Smooth muscle cell (in vitro differentiated cells): Measurements from ENCODE around the gene MAVS. TPM values are rescaled to one million over a fixed set of nuclear protein-coding genes. Genes with fewer than 3 reads are reported as not detected.
A peak's percentile ranks its signal among the peaks of the same experiment; 100 is the strongest.

Experiments used
- DNase-seq: peaks from one replicate; lab custom pipeline; 2025; ENCODE audit not compliant: unreplicated experiment; lab: John Stamatoyannopoulos, UW
- H2AFZ ChIP-seq: fragments of 200-600 bp; sonication (generic); 2 replicates; pipeline ENCODE4 v1.6.0; 2016; ENCODE audit warnings: antibody characterized with exemption, low read depth, mild to moderate bottlenecking
- H3F3A ChIP-seq: fragments of 200-600 bp; sonication (generic); 2 replicates; pipeline ENCODE4 v1.6.0; 2017; ENCODE audit warnings: antibody characterized with exemption, low read depth
- H3K27ac ChIP-seq: fragments of 200-600 bp; sonication (generic); 2 replicates; pipeline ENCODE4 v1.5.1; 2016; ENCODE audit warnings: low read depth, mild to moderate bottlenecking
- H3K27me3 ChIP-seq: fragments of 200-600 bp; sonication (generic); 2 replicates; pipeline ENCODE4 v1.6.1; 2016; ENCODE audit warnings: low read depth, mild to moderate bottlenecking
- H3K36me3 ChIP-seq: fragments of 200-600 bp; sonication (generic); 2 replicates; pipeline ENCODE4 v1.5.1; 2016; ENCODE audit warnings: low read depth
- H3K4me1 ChIP-seq: fragments of 200-600 bp; sonication (generic); 2 replicates; pipeline ENCODE4 v1.5.1; 2016; ENCODE audit warnings: low read depth
- H3K4me2 ChIP-seq: fragments of 200-600 bp; sonication (generic); 2 replicates; pipeline ENCODE4 v1.6.0; 2016; ENCODE audit warnings: mild to moderate bottlenecking
- H3K4me3 ChIP-seq: fragments of 200-600 bp; sonication (generic); 2 replicates; pipeline ENCODE4 v1.5.1; 2016; ENCODE audit warnings: mild to moderate bottlenecking
- H3K79me2 ChIP-seq: fragments of 200-600 bp; sonication (generic); 2 replicates; pipeline ENCODE4 v1.6.0; 2016; ENCODE audit warnings: low read depth, mild to moderate bottlenecking
- H3K9ac ChIP-seq: fragments of 200-600 bp; sonication (generic); 2 replicates; pipeline ENCODE4 v1.6.0; 2016; ENCODE audit warnings: low read depth
- H3K9me3 ChIP-seq: fragments of 200-600 bp; sonication (generic); replicated peaks from 2 replicates; pipeline ENCODE4 v1.5.1; 2016; ENCODE audit warnings: low read depth
- H4K20me1 ChIP-seq: fragments of 200-600 bp; sonication (generic); 2 replicates; pipeline ENCODE4 v1.6.0; 2016; ENCODE audit warnings: low read depth
- WGBS: methylation state at CpG from one replicate; pipeline ENCODE4 v1.1.7; 2016; ENCODE audit warnings: low lambda C conversion rate; 5-methylcytosine and 5-hydroxymethylcytosine counted together
- polyA plus RNA-seq: library from polyadenylated mRNA; unstranded; fragments of >200 nt; fragmentation: Nextera tagmentation; extraction: Ambion mirVana; gene quantifications from 2 replicates; pipeline ENCODE4 v1.2.1, GENCODE V29; 2016
- total RNA-seq: library from RNA; depleted of rRNA; stranded (reverse); fragments of >200 nt; gene quantifications from 2 replicates; pipeline ENCODE4 v1.2.3, GENCODE V29; 2014
- TF ChIP-seq, protein P1 (sequence below): fragments of 200-600 bp; sonication (generic); IDR thresholded peaks from 2 replicates; pipeline ENCODE4 v1.5.1; 2017; ENCODE audit warnings: borderline replicate concordance, mild to moderate bottlenecking, antibody characterized with exemption; ENCODE audit not compliant: insufficient read depth, poor library complexity, severe bottlenecking

Gene MAVS
- total and polyA plus RNA-seq, 2 experiments from 2014 or later: 7.8 to 12.5 TPM

DNA sequence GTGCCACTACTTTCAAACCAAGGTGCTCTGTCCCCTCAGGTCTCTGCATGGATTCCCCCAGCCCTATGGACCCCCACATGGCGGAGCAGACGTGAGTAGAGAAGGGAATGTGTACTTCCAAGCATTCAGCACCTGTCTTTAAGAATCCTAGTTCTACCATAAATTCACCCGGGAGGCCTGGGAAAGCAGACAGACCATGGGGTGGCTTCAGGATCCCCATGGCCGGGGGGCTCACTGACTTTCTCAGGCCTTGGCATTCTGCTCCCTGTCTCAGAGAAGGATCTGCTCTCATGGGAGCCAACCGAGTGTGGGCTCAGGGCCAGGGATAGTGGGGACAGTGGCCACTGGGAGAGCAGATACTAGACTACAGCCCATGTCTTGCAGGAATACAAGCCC is 48.3 kb upstream of the MAVS start:
- H3K36me3 ChIP-seq: no peaks in the 10 kb centered on the region
- H3K27ac ChIP-seq: no peak overlapping the region
- no peak overlapping the region for H2AFZ ChIP-seq
- WGBS: 93% methylated on average over 5 of the region's 5 CpGs
- no peaks in the 10 kb centered on the region for H3K79me2 ChIP-seq
- H3K9ac ChIP-seq: no peak overlapping the region
- no peak overlapping the region for H3K4me3 ChIP-seq
- H3K9me3 ChIP-seq: no peaks in the 10 kb centered on the region
- no peak for DNase-seq
- H3K27me3 ChIP-seq: no peaks in the 10 kb centered on the region
- TF ChIP-seq, protein P1, sequence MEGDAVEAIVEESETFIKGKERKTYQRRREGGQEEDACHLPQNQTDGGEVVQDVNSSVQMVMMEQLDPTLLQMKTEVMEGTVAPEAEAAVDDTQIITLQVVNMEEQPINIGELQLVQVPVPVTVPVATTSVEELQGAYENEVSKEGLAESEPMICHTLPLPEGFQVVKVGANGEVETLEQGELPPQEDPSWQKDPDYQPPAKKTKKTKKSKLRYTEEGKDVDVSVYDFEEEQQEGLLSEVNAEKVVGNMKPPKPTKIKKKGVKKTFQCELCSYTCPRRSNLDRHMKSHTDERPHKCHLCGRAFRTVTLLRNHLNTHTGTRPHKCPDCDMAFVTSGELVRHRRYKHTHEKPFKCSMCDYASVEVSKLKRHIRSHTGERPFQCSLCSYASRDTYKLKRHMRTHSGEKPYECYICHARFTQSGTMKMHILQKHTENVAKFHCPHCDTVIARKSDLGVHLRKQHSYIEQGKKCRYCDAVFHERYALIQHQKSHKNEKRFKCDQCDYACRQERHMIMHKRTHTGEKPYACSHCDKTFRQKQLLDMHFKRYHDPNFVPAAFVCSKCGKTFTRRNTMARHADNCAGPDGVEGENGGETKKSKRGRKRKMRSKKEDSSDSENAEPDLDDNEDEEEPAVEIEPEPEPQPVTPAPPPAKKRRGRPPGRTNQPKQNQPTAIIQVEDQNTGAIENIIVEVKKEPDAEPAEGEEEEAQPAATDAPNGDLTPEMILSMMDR: no peak
- H3K4me1 ChIP-seq: peaks cover 23% of the 10 kb centered on the region
- peaks cover 5% of the 10 kb centered on the region for H4K20me1 ChIP-seq
- no peaks in the 10 kb centered on the region for H3F3A ChIP-seq
- H3K4me2 ChIP-seq: peak overlapping the region; percentile 94

DNA sequence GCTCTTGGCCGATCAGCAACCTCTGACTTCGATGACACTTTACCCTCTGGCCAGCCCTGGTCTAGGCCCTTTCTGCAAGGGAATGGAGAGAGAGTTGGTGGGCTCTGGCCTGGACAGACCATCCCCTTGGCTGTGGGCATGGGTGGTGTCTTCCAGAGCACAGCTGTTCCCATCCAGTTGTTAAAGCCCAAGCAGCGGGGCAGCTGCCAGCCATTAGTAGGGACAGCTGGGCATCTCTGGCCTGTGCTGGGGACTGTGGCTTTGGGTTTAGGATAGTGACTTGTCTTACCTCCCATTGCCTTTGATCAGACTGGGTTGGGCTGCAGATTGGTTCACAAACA is 47.8 kb upstream of the MAVS start:
- no peaks in the 10 kb centered on the region for H3K36me3 ChIP-seq
- H3K27ac ChIP-seq: no peak overlapping the region
- TF ChIP-seq, protein P1: no peak
- peaks cover 23% of the 10 kb centered on the region for H3K4me1 ChIP-seq
- no peaks in the 10 kb centered on the region for H3K27me3 ChIP-seq
- H3K9me3 ChIP-seq: no peaks in the 10 kb centered on the region
- no peak for DNase-seq
- peaks cover 5% of the 10 kb centered on the region for H4K20me1 ChIP-seq
- H3K4me2 ChIP-seq: no peak overlapping the region
- no peaks in the 10 kb centered on the region for H3F3A ChIP-seq
- H2AFZ ChIP-seq: no peak overlapping the region
- H3K79me2 ChIP-seq: no peaks in the 10 kb centered on the region
- no peak overlapping the region for H3K4me3 ChIP-seq
- 95% methylated on average over 3 of the region's 3 CpGs for WGBS
- H3K9ac ChIP-seq: no peak overlapping the region

DNA sequence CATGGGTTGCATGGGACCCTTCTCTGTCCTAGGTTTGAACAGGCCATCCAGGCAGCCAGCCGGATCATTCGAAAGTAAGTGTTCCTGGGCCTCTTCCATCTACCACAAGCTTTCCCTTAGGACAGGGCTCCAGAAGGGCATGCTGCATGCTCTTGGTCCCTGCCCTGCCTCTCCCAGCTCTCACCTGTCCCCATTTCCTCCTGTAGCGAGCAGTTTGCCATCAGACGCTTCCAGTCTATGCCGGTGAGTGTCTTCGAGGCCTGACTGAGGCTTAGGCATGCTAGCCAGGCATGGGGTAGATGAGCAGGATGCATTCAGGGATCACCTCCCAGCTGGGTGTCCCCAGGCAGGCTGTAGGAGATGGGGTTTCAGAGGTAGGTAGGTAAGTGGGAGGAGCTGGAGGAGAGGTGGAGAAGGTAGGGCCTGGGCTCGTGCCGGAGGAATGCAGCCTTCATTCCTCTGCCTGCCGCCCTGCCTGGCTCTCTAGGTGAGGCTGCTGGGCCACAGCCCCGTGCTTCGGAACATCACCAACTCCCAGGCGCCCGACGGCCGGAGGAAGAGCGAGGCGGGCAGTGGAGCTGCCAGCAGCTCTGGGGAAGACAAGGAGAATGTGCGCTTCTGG is 46.3 kb upstream of the MAVS start:
- Histone ChIP-seq H2AFZ (no peak overlapping the region), H3K79me2 (no peaks in the 10 kb centered on the region), H3K4me2 (no peak overlapping the region), H3K27me3 (no peaks in the 10 kb centered on the region), H3K27ac (no peak overlapping the region), H3K4me1 (peaks cover 23% of the 10 kb centered on the region), H4K20me1 (peaks cover 5% of the 10 kb centered on the region), H3K36me3 (no peaks in the 10 kb centered on the region), H3K9ac (no peak overlapping the region), H3K9me3 (no peaks in the 10 kb centered on the region), H3K4me3 (no peak overlapping the region), H3F3A (no peaks in the 10 kb centered on the region)
- TF ChIP-seq, protein P1: no peak
- no peak for DNase-seq
- 88% methylated on average over 18 of the region's 18 CpGs for WGBS

DNA sequence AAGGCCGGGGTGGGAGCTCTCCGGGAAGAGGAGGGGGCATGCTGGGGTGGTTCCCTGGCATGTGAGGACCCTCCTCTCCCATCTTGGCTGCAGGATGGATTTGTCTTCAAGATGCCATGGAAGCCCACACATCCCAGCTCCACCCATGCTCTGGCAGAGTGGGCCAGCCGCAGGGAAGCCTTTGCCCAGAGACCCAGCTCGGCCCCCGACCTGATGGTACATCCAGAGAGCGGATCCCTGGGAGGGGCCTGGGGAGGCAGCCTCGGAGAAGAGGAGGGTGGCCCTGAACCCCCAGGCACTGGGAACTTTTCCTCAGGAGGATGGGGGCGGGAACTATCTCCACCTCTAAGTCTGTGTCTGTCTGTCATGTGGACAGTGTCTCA is 45.8 kb upstream of the MAVS start:
- peaks cover 23% of the 10 kb centered on the region for H3K4me1 ChIP-seq

More for the DNA sequence above, 45.8 kb upstream of the MAVS start:
- Histone ChIP-seq H3K36me3 (no peaks in the 10 kb centered on the region), H3K27ac (no peak overlapping the region), H3K9me3 (no peaks in the 10 kb centered on the region), H3K4me3 (no peak overlapping the region), H3K4me2 (no peak overlapping the region), H3K27me3 (no peaks in the 10 kb centered on the region), H2AFZ (no peak overlapping the region), H3K79me2 (no peaks in the 10 kb centered on the region), H4K20me1 (peaks cover 5% of the 10 kb centered on the region), H3F3A (no peaks in the 10 kb centered on the region), H3K9ac (no peak overlapping the region)
- TF ChIP-seq, protein P1: no peak
- WGBS: 96% methylated on average over 8 of the region's 8 CpGs
- no peak for DNase-seq
